IPS-20b (cell line): ENCODE data around the gene MBNL1.

Experiments
- H3K27ac ChIP-seq: one replicate; pipeline ENCODE4 v1.5.1; 2013; ENCODE audit warnings: low read length
- H3K27me3 ChIP-seq: 2 replicates; pipeline ENCODE4 v1.6.1; 2013; ENCODE audit warnings: mild to moderate bottlenecking, low read length, inconsistent platforms; ENCODE audit not compliant: insufficient read depth
- H3K36me3 ChIP-seq: 2 replicates; pipeline ENCODE4 v1.6.1; 2013; ENCODE audit warnings: low read depth, mild to moderate bottlenecking, inconsistent platforms, low read length, moderate library complexity; ENCODE audit not compliant: insufficient read depth
- H3K4me1 ChIP-seq: 2 replicates; pipeline ENCODE4 v1.6.1; 2013; ENCODE audit warnings: mild to moderate bottlenecking, control low read depth, inconsistent platforms, low read length, moderate library complexity; ENCODE audit not compliant: insufficient read depth
- H3K4me3 ChIP-seq: 2 replicates; pipeline ENCODE4 v1.5.1; 2013; ENCODE audit warnings: mild to moderate bottlenecking, low read length, inconsistent platforms
- H3K9ac ChIP-seq: 2 replicates; pipeline ENCODE4 v1.6.1; 2013; ENCODE audit warnings: low read depth, mild to moderate bottlenecking, inconsistent platforms, low read length, moderate library complexity
- H3K9me3 ChIP-seq: 2 replicates; pipeline ENCODE4 v1.6.1; 2013; ENCODE audit warnings: mild to moderate bottlenecking, low read depth, low read length, inconsistent platforms; ENCODE audit not compliant: insufficient read depth

The MBNL1 gene

GRCh38 chr3:152316318-152316717, 47.6 kb downstream of the MBNL1 start:
- Histone ChIP-seq H3K4me3 (no peak overlapping the region), H3K9ac (no peak overlapping the region), H3K4me1 (peaks cover 18% of the 10 kb centered on the region), H3K27ac (no peak overlapping the region), H3K27me3 (no peaks in the 10 kb centered on the region), H3K36me3 (no peaks in the 10 kb centered on the region), H3K9me3 (no peaks in the 10 kb centered on the region)

- peaks cover 18% of the 10 kb centered on the region for H3K4me1 ChIP-seq
- no peak overlapping the region for H3K9ac ChIP-seq
- no peaks in the 10 kb centered on the region for H3K36me3 ChIP-seq
- H3K27me3 ChIP-seq: no peaks in the 10 kb centered on the region
- H3K4me3 ChIP-seq: no peak overlapping the region
- no peak overlapping the region for H3K27ac ChIP-seq
- H3K9me3 ChIP-seq: no peaks in the 10 kb centered on the region
These were observed 48.5 kb downstream of the MBNL1 start for GRCh38 chr3:152317184-152317583.

- no peaks in the 10 kb centered on the region for H3K36me3 ChIP-seq
- H3K4me3 ChIP-seq: no peak overlapping the region
- no peak overlapping the region for H3K27ac ChIP-seq
- H3K4me1 ChIP-seq: peaks cover 18% of the 10 kb centered on the region
- H3K9ac ChIP-seq: no peak overlapping the region
- H3K27me3 ChIP-seq: no peaks in the 10 kb centered on the region
- no peaks in the 10 kb centered on the region for H3K9me3 ChIP-seq
These were observed 49.2 kb downstream of the MBNL1 start for GRCh38 chr3:152317956-152318355.

- H3K4me1 ChIP-seq: peaks cover 18% of the 10 kb centered on the region
- no peaks in the 10 kb centered on the region for H3K9me3 ChIP-seq
- H3K27ac ChIP-seq: no peak overlapping the region
- H3K27me3 ChIP-seq: no peaks in the 10 kb centered on the region
- no peak overlapping the region for H3K4me3 ChIP-seq
- peak overlapping the region; percentile 6; the same call in 1 of the 2 replicates for H3K9ac ChIP-seq
- no peaks in the 10 kb centered on the region for H3K36me3 ChIP-seq
These were observed 49.8 kb downstream of the MBNL1 start for GRCh38 chr3:152318512-152318911.

GRCh38 chr3:152319256-152319655, 50.5 kb downstream of the MBNL1 start:
- no peak overlapping the region for H3K27ac ChIP-seq
- no peaks in the 10 kb centered on the region for H3K9me3 ChIP-seq
- H3K4me3 ChIP-seq: no peak overlapping the region
- no peaks in the 10 kb centered on the region for H3K27me3 ChIP-seq
- no peaks in the 10 kb centered on the region for H3K36me3 ChIP-seq
- peaks cover 18% of the 10 kb centered on the region for H3K4me1 ChIP-seq
- H3K9ac ChIP-seq: peak overlapping the region; percentile 6; the same call in 1 of the 2 replicates

- Histone ChIP-seq H3K4me3 (no peak overlapping the region), H3K9ac (no peak overlapping the region), H3K27me3 (no peaks in the 10 kb centered on the region), H3K9me3 (no peaks in the 10 kb centered on the region), H3K27ac (no peak overlapping the region), H3K36me3 (no peaks in the 10 kb centered on the region), H3K4me1 (peaks cover 18% of the 10 kb centered on the region)
These were observed 51.3 kb downstream of the MBNL1 start for GRCh38 chr3:152319831-152320617.

- no peaks in the 10 kb centered on the region for H3K9me3 ChIP-seq
- H3K4me3 ChIP-seq: no peak overlapping the region
- peaks cover 18% of the 10 kb centered on the region for H3K4me1 ChIP-seq
- H3K27ac ChIP-seq: no peak overlapping the region
- H3K27me3 ChIP-seq: no peaks in the 10 kb centered on the region
- no peaks in the 10 kb centered on the region for H3K36me3 ChIP-seq
- H3K9ac ChIP-seq: no peak overlapping the region
These were observed 52.6 kb downstream of the MBNL1 start for GRCh38 chr3:152321200-152321954.

- H3K4me1 ChIP-seq: peaks cover 18% of the 10 kb centered on the region
- H3K9ac ChIP-seq: no peak overlapping the region
- no peaks in the 10 kb centered on the region for H3K36me3 ChIP-seq
- no peaks in the 10 kb centered on the region for H3K9me3 ChIP-seq
- H3K27ac ChIP-seq: no peak overlapping the region
- H3K4me3 ChIP-seq: no peak overlapping the region
- H3K27me3 ChIP-seq: no peaks in the 10 kb centered on the region
These were observed 53.2 kb downstream of the MBNL1 start for GRCh38 chr3:152321955-152322377.

GRCh38 chr3:152322756-152323155, 54.0 kb downstream of the MBNL1 start:
- H3K4me1 ChIP-seq: peaks cover 16% of the 10 kb centered on the region
- no peaks in the 10 kb centered on the region for H3K36me3 ChIP-seq

GRCh38 chr3:152323834-152324233, 55.1 kb downstream of the MBNL1 start:
- no peak overlapping the region for H3K4me3 ChIP-seq
- H3K27me3 ChIP-seq: no peaks in the 10 kb centered on the region
- no peak overlapping the region for H3K9ac ChIP-seq
- no peaks in the 10 kb centered on the region for H3K36me3 ChIP-seq
- no peak overlapping the region for H3K27ac ChIP-seq
- H3K9me3 ChIP-seq: no peaks in the 10 kb centered on the region
- peaks cover 7% of the 10 kb centered on the region; the same call in 1 of the 2 replicates for H3K4me1 ChIP-seq

More at GRCh38 chr3:152322756-152323155, 54.0 kb downstream of the MBNL1 start:
- H3K27ac ChIP-seq: no peak overlapping the region
- H3K4me3 ChIP-seq: no peak overlapping the region
- no peaks in the 10 kb centered on the region for H3K9me3 ChIP-seq
- no peak overlapping the region for H3K9ac ChIP-seq
- no peaks in the 10 kb centered on the region for H3K27me3 ChIP-seq

- H3K9me3 ChIP-seq: no peaks in the 10 kb centered on the region
- no peaks in the 10 kb centered on the region for H3K36me3 ChIP-seq
- H3K4me1 ChIP-seq: peaks cover 3% of the 10 kb centered on the region; the same call in 1 of the 2 replicates
- no peak overlapping the region for H3K27ac ChIP-seq
- no peaks in the 10 kb centered on the region for H3K27me3 ChIP-seq
- H3K9ac ChIP-seq: no peak overlapping the region
- no peak overlapping the region for H3K4me3 ChIP-seq
These were observed 56.4 kb downstream of the MBNL1 start for GRCh38 chr3:152325136-152325535.

- no peaks in the 10 kb centered on the region for H3K36me3 ChIP-seq
- peaks cover 6% of the 10 kb centered on the region for H3K4me1 ChIP-seq
These were observed 58.5 kb downstream of the MBNL1 start for GRCh38 chr3:152327203-152327602.

More at GRCh38 chr3:152327203-152327602, 58.5 kb downstream of the MBNL1 start:
- Histone ChIP-seq H3K4me3 (no peak overlapping the region), H3K27me3 (no peaks in the 10 kb centered on the region), H3K9me3 (no peaks in the 10 kb centered on the region), H3K9ac (no peak overlapping the region), H3K27ac (no peak overlapping the region)
